ENCODE measurements around the gene PRKG1. TPM values are rescaled to one million over a fixed set of nuclear protein-coding genes. Genes with fewer than 3 reads are reported as not detected.
A peak's percentile ranks its signal among the peaks of the same experiment; 100 is the strongest.

PRKG1 gene
- total and polyA plus RNA-seq, 8 donors = 1.2 to 9.6 (median 2.9) TPM

GRCh38 chr10:51034769-51035168 lies 39.5 kb upstream of the PRKG1 start:
- intact Hi-C loops (cut with DNase I) = no loop called here
- no peak for FAIRE-seq
- Histone ChIP-seq H3K27ac (no peak overlapping the region), H3K27me3 (no peaks in the 10 kb centered on the region), H3K4me1 (peaks cover 0 to 5% (median 0%) of the 10 kb centered on the region in 3 donors), H3K9me3 (no peaks in the 10 kb centered on the region), H3K36me3 (no peaks in the 10 kb centered on the region), H3K4me3 (no peak overlapping the region)
- ATAC-seq = no peak
- WGBS, 2 donors = 88 to 90% methylated on average over 4 of the region's 4 CpGs
- DNase-seq = no peak
- no peak for TF ChIP-seq CTCF (IDR thresholded peaks at IDR 0.05)

GRCh38 chr10:51035344-51035743 lies 38.9 kb upstream of the PRKG1 start:
- peaks cover 0 to 5% (median 0%) of the 10 kb centered on the region in 3 donors for H3K4me1 ChIP-seq
- no peaks in the 10 kb centered on the region for H3K27me3 ChIP-seq
- no peak for TF ChIP-seq CTCF (IDR thresholded peaks at IDR 0.05)
- H3K4me3 ChIP-seq = no peak overlapping the region
- H3K27ac ChIP-seq = no peak overlapping the region
- ATAC-seq (peak in 2 of 4 donors; percentile 27 to 70), DNase-seq (peak in 2 of 6 donors; percentile 35 to 75), FAIRE-seq (no peak)
- H3K36me3 ChIP-seq = no peaks in the 10 kb centered on the region
- intact Hi-C loops (cut with DNase I) = no loop called here
- 69 to 70% methylated on average over 4 of the region's 4 CpGs for whole genome bisulfite sequencing, 2 donors
- no peaks in the 10 kb centered on the region for H3K9me3 ChIP-seq

- no peaks in the 10 kb centered on the region for H3K9me3 ChIP-seq
- DNase-seq (no peak), FAIRE-seq (no peak), ATAC-seq (no peak)
- no peaks in the 10 kb centered on the region for H3K36me3 ChIP-seq
- 91 to 95% methylated on average over 2 of the region's 2 CpGs for WGBS, 2 donors
- no peaks in the 10 kb centered on the region for H3K4me1 ChIP-seq
- no peak overlapping the region for H3K4me3 ChIP-seq
- no peak overlapping the region for H3K27ac ChIP-seq
- intact Hi-C loops (cut with DNase I) = no loop called here
- no peaks in the 10 kb centered on the region for H3K27me3 ChIP-seq
- TF ChIP-seq CTCF (IDR thresholded peaks at IDR 0.05) = no peak
Measured at GRCh38 chr10:51045871-51046270, 28.4 kb upstream of the PRKG1 start.

GRCh38 chr10:51046654-51047053 lies 27.6 kb upstream of the PRKG1 start:
- H3K4me3 ChIP-seq = no peak overlapping the region
- 89 to 91% methylated on average over 6 of the region's 6 CpGs for WGBS, 2 donors
- H3K36me3 ChIP-seq = no peaks in the 10 kb centered on the region
- intact Hi-C loops (cut with DNase I) = no loop called here
- no peak for ATAC-seq
- no peak for TF ChIP-seq CTCF (IDR thresholded peaks at IDR 0.05)
- no peaks in the 10 kb centered on the region for H3K4me1 ChIP-seq
- no peaks in the 10 kb centered on the region for H3K9me3 ChIP-seq
- H3K27ac ChIP-seq = no peak overlapping the region
- FAIRE-seq = no peak
- H3K27me3 ChIP-seq = no peaks in the 10 kb centered on the region
- DNase-seq = no peak

GRCh38 chr10:51047857-51048256 lies 26.4 kb upstream of the PRKG1 start:
- no peak for ATAC-seq
- intact Hi-C loops (cut with DNase I) = no loop called here
- Histone ChIP-seq H3K4me3 (no peak overlapping the region), H3K9me3 (no peaks in the 10 kb centered on the region), H3K27ac (no peak overlapping the region), H3K36me3 (no peaks in the 10 kb centered on the region), H3K27me3 (no peaks in the 10 kb centered on the region), H3K4me1 (peaks cover 0 to 4% (median 0%) of the 10 kb centered on the region in 3 donors)
- 72 to 76% methylated on average over 2 of the region's 2 CpGs for WGBS, 2 donors
- no peak for TF ChIP-seq CTCF (IDR thresholded peaks at IDR 0.05)
- no peak for FAIRE-seq
- no peak for DNase-seq
